Gastroesophageal sphincter (tissue), 4 donors: ENCODE measurements around the gene FAM151B. TPM values are rescaled to one million over a fixed set of nuclear protein-coding genes. Genes with fewer than 3 reads are reported as not detected.
A peak's percentile ranks its signal among the peaks of the same experiment; 100 is the strongest.

Experiments
- ATAC-seq: fragments of 150-250 bp; one replicate; pipeline ENCODE4 v1.9.1; 2016; ENCODE audit warnings: mild to moderate bottlenecking, moderate library complexity
- H3K27ac ChIP-seq, 4 donors: fragments of 200-600 bp; sonication (generic) in 3 of 4; 1 replicate in 3 of 4; 2 replicates in 1 of 4; pipeline ENCODE4 v1.5.1; 2016 to 2019
- H3K27me3 ChIP-seq: fragments of 200-600 bp; sonication (generic); one replicate; pipeline ENCODE4 v1.5.1; 2019
- H3K36me3 ChIP-seq, 2 donors: fragments of 200-600 bp; sonication (generic); one replicate each; pipeline ENCODE4 v1.5.1; 2019; ENCODE audit warnings: control low read depth in 1 of 2
- H3K4me1 ChIP-seq, 3 donors: fragments of 200-600 bp; sonication (generic); 1 replicate in 2 of 3; 2 replicates in 1 of 3; pipeline ENCODE4 v1.5.1; 2016 to 2019; ENCODE audit warnings: control low read depth in 2 of 3
- H3K4me3 ChIP-seq, 2 donors: fragments of 200-600 bp; sonication (generic); one replicate each; pipeline ENCODE4 v1.5.1; 2019; ENCODE audit warnings: mild to moderate bottlenecking in 1 of 2, moderate library complexity in 1 of 2
- H3K9me3 ChIP-seq, 3 donors: fragments of 200-600 bp; sonication (generic); one replicate each; pipeline ENCODE4 v1.5.1; 2017 to 2019; ENCODE audit warnings: control low read depth in 2 of 3
- CTCF ChIP-seq, 4 experiments: fragments of 200-600 bp in 2 of 4; fragments of 450-650 bp in 2 of 4; sonication (generic) in 1 of 4; IDR thresholded peaks; one replicate each; pipeline ENCODE4 v1.5.1; 2017 to 2019; ENCODE audit warnings: antibody characterized with exemption in 4 of 4, mild to moderate bottlenecking in 2 of 4, moderate library complexity in 2 of 4
- EP300 ChIP-seq: sonication (generic); formaldehyde crosslinking; IDR thresholded peaks from one replicate; pipeline ENCODE4 v1.6.1; 2017; ENCODE audit warnings: antibody characterized with exemption, mild to moderate bottlenecking
- POLR2A ChIP-seq, 2 donors: fragments of 450-650 bp; IDR thresholded peaks; one replicate each; pipeline ENCODE4 v1.6.1; 2017; ENCODE audit warnings: antibody characterized with exemption in 2 of 2, mild to moderate bottlenecking in 2 of 2, moderate library complexity in 1 of 2
- POLR2AphosphoS5 ChIP-seq: sonication (generic); formaldehyde crosslinking; IDR thresholded peaks from one replicate; pipeline ENCODE4 v1.6.1; 2017; ENCODE audit warnings: antibody characterized with exemption
- WGBS, 2 donors: methylation state at CpG; one replicate each; pipeline ENCODE4 v1.1.5; 2018; ENCODE audit warnings: low coverage in 1 of 2; 5-methylcytosine and 5-hydroxymethylcytosine counted together
- total RNA-seq, 4 donors: library from RNA; depleted of rRNA; stranded (reverse); fragments of >200 nt; gene quantifications; one replicate each; pipeline ENCODE4 v1.1.0, GENCODE V29; 2016

Gene FAM151B
- total RNA-seq, 4 donors from 2014 or later, result 1.3 to 11.2 (median 3.3) TPM

GRCh38 chr5:80479713-80480112 is 8.2 kb upstream of the FAM151B start:
- no peak overlapping the region for H3K4me3 ChIP-seq
- H3K27me3 ChIP-seq, result no peaks in the 10 kb centered on the region
- peaks cover 0 to 49% of the 10 kb centered on the region in 2 donors for H3K36me3 ChIP-seq
- H3K4me1 ChIP-seq, result no peaks in the 10 kb centered on the region
- no peak for TF ChIP-seq EP300
- TF ChIP-seq POLR2A (IDR thresholded peaks at IDR 0.05), result no peak
- no peak for ATAC-seq
- H3K27ac ChIP-seq, result no peak overlapping the region
- H3K9me3 ChIP-seq, result peaks cover 0 to 22% (median 0%) of the 10 kb centered on the region in 3 donors

- 100% methylated on average over 2 of the region's 2 CpGs for WGBS, 2 donors
- TF ChIP-seq EP300, result no peak
- peaks cover 0 to 22% (median 0%) of the 10 kb centered on the region in 3 donors for H3K9me3 ChIP-seq
- no peak overlapping the region for H3K27ac ChIP-seq
- no peak overlapping the region for H3K4me3 ChIP-seq
- no peak for ATAC-seq
- H3K36me3 ChIP-seq, result peaks cover 0 to 43% of the 10 kb centered on the region in 2 donors
- H3K27me3 ChIP-seq, result no peaks in the 10 kb centered on the region
- H3K4me1 ChIP-seq, result no peaks in the 10 kb centered on the region
Measured at GRCh38 chr5:80480354-80480753, 7.5 kb upstream of the FAM151B start.

- peak; percentile 22 to 60 (median 28) for TF ChIP-seq CTCF (IDR thresholded peaks at IDR 0.05)
- TF ChIP-seq EP300, result no peak
- Histone ChIP-seq H3K27me3 (no peaks in the 10 kb centered on the region), H3K9me3 (peaks cover 0 to 22% (median 0%) of the 10 kb centered on the region in 3 donors), H3K36me3 (peaks cover 0 to 34% of the 10 kb centered on the region in 2 donors), H3K4me3 (no peak overlapping the region), H3K27ac (no peak overlapping the region), H3K4me1 (no peaks in the 10 kb centered on the region)
- 96 to 100% methylated on average over 3 of the region's 3 CpGs for WGBS, 2 donors
- ATAC-seq, result no peak
Measured at GRCh38 chr5:80481019-80481893, 6.6 kb upstream of the FAM151B start.

GRCh38 chr5:80482578-80482977 is 5.3 kb upstream of the FAM151B start:
- no peak for TF ChIP-seq CTCF (IDR thresholded peaks at IDR 0.05)
- no peak for TF ChIP-seq EP300
- TF ChIP-seq POLR2AphosphoS5, result no peak
- no peak for TF ChIP-seq POLR2A (IDR thresholded peaks at IDR 0.05)
- peaks cover 0 to 22% (median 0%) of the 10 kb centered on the region in 3 donors for H3K9me3 ChIP-seq
- H3K27me3 ChIP-seq, result no peaks in the 10 kb centered on the region
- H3K4me1 ChIP-seq, result peaks cover 0 to 7% (median 0%) of the 10 kb centered on the region in 3 donors
- 0 to 100% methylated on average over 1 of the region's 4 CpGs for WGBS, 2 donors
- H3K27ac ChIP-seq, result no peak overlapping the region
- no peak overlapping the region for H3K4me3 ChIP-seq
- ATAC-seq, result no peak
- peaks cover 0 to 30% of the 10 kb centered on the region in 2 donors for H3K36me3 ChIP-seq

DNA sequence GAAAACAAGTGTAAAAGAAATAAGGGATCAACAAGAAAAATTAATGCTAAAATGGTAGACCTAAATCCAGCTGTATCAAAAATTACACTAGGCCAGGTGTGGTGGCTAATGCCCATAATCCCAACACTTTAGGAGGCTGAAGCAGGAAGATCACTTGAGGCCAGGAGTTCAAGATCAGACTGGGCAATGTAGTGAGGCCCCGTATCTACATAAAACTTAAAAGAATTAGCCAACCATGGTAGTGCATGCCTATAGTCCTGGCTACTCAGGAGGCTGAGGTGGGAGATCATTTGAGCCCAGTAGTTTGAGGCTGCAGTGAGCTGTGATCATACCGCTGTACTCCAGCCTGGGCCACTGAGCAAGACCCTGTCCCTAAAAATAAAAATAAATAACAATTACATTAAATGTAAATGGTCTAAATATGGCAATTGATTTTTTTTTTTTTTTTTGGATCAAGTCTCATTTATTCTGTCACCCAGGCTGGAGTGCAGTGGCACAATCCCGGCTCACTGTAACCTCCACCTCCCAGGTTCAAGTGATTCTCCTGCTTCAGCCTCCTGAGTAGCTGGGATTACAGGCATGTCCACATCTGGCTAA is 4.2 kb upstream of the FAM151B start:
- Histone ChIP-seq H3K27me3 (no peaks in the 10 kb centered on the region), H3K4me1 (peaks cover 0 to 14% (median 0%) of the 10 kb centered on the region in 3 donors), H3K9me3 (peaks cover 0 to 22% (median 0%) of the 10 kb centered on the region in 3 donors), H3K27ac (no peak overlapping the region), H3K36me3 (peaks cover 0 to 30% of the 10 kb centered on the region in 2 donors), H3K4me3 (no peak overlapping the region)
- TF ChIP-seq POLR2AphosphoS5 (no peak), POLR2A (IDR thresholded peaks at IDR 0.05) (no peak), CTCF (IDR thresholded peaks at IDR 0.05) (no peak), EP300 (no peak)
- ATAC-seq, result no peak
- WGBS, 2 donors, result 94 to 100% methylated on average over 2 to 3 of the region's 3 CpGs
